NCI-H748 (cell line): Measurements from ENCODE around the gene AEBP2.

Experiments
- DNase-seq: peaks from one replicate; lab custom pipeline; 2025; ENCODE audit not compliant: unreplicated experiment; lab: John Stamatoyannopoulos, UW

AEBP2 gene

DNA sequence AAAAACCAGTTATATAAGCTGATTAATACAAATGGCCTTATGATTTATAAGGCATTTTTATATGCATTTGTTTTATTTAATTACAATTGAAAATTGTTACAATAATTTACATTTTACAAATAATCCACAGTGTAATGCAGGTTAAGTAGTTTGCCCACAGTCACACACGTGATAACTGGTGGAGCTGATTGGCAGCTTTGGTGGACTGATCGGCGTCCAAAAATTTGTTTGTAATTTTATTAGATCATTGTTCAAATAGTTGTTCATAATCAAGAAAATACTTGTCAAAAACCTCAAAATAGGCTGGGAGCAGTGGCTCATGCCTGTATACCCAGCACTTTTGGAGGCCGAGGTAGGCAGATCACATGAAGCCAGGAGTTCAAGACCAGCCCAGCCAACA is 59.7 kb downstream of the AEBP2 start:
- no peak for DNase-seq

DNA sequence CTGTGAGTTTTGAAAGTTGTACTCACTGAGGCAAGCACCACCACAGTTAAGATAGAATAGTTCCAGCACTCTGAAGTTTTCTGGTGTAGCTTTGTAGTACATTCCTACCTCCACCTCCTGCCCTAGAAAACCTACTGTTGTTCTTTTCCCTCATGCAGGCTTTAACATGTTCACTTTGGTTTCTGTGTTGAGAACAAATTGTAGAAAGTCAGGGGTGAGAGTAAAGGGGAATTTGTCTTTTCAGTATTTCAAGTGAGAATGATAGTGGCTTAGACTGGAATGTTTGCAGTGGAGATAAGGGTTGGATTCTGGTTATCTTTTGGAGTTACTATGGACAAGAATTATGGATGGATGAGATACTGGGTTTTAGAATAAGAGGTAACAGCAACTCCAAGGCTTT is 67.2 kb downstream of the AEBP2 start:
- no peak for DNase-seq

DNA sequence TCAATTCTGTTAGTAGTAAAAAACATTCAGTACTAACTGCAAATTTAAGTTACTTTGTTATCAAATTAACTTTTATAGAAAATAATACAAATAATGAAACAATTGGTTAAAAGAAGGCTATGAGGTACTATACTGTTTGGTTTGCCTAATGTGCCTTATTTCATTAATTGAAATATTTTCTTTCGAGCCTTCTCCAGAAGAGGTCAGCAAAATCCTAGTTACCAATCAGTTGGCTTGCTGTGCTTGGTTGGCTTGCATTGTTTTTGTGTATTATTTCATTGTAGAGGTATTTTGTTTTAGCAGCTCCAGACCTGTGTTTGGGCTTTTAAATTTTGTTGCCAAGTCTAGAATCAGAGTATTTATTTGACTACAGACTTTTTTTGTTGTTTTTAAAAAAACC is 68.5 kb downstream of the AEBP2 start:
- no peak for DNase-seq

DNA sequence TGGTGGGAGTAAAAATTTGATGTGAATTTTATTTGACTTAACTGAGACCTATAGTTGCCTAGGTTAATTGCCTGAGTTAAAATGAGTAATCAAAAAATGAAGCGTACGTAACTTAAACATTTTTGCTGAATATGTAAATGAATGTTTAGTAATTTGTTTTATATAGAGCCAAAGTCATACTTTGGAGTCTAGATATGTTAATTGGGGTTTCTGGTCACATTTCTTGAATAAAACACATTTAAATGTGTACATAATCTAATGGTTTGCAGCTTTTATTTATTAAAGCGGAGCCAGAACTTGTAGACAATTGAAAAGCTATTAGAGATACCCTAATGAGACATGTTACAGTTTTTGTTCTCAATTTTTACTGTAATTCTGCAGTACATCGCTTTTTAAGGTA is 71.2 kb downstream of the AEBP2 start:
- DNase-seq = no peak

DNA sequence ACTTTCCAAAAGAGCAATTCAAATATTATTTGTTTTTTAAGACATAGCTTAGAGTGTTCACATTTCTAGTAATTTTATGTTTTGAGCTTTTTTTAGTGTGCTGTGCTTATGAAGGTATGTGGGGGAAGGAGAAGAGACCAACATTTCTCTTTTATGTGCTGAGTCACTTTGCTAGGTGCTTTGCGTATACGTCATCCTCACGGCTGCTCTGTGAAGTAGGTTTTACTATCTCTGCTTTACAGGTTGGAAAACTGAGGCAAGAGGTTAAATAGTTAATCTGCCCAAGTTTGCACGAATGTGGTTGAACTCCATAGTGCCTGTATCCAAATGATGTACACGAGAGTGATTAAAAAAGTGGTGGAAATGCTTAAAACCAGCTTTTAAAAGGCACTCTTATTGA is 75.9 kb downstream of the AEBP2 start:
- DNase-seq = no peak

DNA sequence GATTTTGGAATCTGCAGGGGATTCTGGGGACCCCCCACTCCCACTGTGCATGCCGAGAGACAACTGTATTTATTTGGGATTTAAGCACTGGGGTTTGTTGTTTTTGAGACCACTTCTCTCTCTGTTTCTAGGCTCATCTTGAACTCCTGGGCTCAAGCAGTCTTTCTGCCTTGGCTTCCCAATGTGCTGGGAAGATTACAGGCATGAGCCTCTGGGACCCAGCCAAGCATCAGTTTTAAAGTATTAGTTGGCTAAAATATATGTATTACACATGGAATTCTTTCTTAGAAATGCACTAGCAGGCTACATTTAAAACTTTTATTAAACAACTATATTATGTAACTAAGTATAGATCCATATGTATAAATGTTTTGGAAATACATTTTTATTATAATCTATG is 78.3 kb downstream of the AEBP2 start:
- no peak for DNase-seq

DNA sequence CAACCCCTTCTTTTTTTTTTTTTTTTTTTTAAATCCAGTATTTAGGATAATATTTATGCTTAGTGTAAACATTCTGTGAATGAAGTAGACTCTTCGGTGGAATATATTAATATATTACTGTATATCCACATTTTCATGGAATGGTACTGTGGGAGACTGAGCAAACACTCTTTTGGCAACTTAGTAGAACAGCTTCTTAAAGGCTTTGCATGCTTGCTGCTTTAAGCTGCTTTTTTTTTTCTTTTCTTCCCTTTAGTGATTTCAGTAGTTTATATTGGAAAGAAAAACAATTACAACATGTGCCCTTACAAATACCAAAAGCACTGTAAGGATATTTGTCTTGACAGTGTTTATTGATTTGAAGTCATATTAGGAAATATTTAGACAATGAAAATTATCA is 78.9 kb downstream of the AEBP2 start:
- DNase-seq = no peak

DNA sequence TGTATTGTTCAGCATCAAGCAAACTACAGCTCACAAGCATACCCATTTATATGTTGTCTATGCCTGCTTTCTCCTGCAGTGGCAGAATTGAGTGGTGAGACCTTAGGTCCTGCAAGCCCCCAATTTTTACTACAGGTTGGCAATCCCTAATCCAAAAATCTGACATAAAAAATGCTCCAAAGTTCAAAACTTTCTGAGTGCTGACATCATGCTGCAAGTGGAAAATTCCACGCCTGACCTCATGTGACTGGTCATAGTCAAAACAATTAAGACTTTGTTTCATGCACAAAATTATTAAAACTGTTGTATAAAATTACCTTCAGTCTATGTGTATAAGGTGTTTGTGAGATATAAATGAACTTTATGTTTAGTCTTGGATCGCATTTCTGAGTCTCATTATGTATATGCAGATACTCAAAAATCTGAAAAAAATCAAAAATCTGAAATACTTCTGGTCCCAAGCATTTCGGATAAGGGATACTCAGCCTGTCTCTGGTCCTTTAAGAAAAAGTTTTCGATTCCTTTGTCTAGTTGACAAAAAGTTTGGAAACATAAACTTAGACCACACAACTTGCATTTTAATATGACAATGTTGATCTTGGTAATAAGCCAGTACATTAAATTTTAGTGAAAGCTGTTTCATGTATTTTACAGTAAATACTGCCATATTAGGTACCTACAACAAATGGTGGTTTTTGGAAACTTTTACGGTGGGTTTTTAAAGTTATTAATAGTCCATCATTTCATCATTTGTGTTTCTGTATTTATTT is 81.5 kb downstream of the AEBP2 start:
- DNase-seq = no peak

DNA sequence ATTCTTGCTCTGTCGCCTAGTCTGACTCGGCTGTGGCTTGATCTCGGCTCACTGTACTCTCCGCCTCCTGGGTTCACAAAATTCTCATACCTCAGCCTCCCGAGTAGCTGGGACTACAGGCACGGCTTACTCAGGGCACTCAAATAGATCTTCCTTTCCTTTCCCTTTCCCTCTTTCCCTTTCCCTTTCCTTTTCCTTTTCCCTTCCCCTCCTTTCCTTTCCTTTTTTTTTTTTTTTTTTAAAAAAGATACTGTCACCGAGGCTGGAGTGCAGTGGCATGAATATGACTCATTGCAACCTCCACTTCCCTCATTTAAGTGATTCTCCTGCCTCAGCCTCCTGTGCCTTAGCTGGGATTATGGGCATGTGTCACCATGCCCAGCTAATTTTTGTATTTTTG is 86.0 kb downstream of the AEBP2 start:
- no peak for DNase-seq

DNA sequence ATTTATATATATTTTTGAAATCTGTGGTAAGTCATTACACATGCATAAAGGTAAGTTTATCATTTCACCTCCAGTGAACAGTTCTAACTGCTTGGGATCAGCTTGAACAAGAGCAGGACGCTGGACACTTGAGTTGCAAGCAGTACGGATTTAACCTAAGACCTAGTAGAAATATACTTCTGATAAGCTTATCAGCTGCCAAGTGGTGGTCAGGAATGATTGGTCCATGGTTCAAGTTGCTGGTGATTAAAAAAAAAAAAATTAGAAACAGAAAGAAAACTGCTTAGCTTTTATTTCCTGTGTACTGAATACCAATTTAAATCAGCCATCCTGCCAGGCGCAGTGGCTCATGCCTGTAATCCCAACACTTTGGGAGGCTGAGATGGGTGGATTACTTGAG is 88.6 kb downstream of the AEBP2 start:
- DNase-seq = no peak

DNA sequence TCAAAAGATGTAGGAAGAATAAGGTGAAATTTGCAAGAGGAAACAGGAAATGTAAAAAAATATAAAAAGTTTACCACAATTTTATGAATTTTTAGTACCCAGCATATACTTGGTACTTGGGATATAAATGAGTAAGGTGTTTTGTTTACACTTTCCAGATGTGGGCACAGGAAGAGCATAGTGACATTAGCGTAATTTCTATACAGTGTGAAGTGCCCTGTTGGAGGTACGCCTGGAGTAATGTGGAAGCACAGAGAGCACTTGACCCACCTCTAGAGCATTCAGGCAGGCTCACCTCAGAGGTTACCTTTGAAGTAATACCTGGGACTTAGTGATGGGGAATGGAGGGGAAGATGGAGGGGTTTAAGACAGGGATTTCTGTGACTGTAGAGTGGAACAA is 89.5 kb downstream of the AEBP2 start:
- DNase-seq = no peak

DNA sequence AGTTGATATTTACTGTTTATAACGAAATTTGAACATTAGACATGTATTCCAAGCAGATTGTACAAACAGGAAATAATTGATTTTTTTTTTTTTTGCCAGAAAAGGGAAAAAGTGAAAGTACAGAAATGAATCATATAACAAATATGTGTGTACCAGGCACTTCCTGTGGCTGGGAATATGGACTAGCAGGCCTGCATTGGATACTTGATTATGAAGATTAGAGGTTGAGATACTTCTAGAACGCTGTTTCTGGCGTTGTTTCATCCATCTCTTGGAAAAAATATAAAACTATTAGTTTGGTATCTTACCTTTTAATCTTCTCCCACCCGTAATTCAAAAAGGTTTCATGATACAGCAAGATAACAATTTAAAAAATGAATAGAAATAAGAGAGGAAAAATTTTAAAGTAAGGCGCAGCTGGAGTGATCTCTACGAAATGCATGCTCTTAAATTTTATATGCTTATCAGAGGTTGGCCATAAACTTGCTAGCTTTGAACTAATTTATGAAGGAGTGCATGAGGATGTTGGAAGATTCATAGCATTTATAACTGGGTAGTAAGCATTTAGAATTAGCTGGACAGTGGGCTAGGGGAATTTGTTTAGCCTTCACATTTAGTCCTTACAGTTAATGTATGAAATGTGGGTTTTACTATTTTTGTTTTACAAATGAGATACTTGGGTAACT is 90.8 kb downstream of the AEBP2 start:
- DNase-seq = no peak

DNA sequence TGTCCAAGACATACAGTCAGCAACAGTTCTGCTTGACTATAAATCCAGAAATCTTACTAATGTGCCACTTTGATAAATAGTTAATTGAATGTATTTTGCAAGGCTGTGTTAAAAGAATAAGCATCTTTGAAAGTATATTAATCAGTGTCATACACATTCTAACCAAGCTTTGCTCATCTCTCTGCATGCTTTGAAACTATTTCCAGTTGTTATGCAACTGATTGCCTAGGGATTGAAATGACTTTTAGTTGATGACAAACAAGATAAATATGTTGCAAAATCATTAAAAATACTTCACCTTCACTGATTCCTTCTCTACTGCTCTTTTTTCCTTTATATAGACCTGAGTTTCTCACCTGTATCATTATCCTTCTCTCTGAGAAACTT is 91.3 kb downstream of the AEBP2 start:
- DNase-seq = no peak

DNA sequence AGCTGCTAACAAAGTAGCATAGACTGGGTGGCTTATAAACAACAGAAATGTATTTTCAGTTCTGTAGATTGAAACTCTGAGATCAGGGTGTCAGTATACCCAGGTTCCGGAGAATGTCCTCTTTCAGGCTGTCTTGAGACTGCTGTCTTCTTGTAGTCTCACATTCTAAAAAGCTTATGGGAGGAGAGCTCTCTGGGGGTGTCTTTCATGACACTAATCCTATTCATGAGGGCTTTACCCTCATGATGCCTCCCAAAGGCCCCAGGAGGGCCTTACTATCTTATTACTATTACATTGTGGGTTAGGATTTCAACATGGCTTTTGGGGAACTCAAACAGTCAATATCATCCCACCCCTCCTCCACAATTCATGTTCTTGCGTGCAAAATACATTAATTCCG is 94.3 kb downstream of the AEBP2 start:
- DNase-seq = no peak

DNA sequence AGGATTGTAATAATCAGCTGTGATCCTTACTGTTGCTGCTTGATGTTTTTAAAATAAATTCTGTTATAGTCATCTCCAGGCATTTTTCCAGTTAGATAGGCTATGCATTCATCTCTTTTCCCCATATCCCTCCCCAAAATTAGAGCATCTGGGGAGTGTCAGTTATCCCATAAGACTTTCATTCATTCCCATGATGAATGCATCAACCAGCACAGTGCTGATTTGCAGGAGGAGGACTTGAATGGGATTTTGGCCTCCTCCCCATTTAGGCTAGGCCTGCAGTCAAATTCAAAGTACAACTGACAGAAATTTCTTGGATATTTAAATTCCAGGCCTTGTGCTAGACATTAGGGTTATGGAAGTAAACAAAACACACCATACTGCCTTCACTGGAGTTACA is 99.8 kb downstream of the AEBP2 start:
- no peak for DNase-seq

DNA sequence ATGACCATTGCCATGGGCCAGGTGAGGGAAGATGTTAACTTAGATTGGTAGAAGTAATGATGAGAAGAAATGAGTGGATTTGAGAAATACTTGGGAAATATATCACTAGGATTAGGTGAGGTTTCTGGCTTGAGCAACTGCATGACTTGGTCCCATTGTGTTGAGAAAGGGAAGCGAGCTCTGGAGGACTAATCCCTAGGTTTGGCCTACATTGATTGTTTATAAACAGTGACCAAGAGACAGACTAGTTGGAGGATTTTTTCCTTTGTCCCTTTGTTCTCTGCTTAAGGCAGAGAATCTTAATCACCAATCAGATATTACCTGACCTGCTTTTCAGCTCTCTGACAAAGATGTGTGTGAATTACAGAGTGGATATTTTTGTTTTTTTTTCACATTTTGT is 100.5 kb downstream of the AEBP2 start:
- DNase-seq = no peak

DNA sequence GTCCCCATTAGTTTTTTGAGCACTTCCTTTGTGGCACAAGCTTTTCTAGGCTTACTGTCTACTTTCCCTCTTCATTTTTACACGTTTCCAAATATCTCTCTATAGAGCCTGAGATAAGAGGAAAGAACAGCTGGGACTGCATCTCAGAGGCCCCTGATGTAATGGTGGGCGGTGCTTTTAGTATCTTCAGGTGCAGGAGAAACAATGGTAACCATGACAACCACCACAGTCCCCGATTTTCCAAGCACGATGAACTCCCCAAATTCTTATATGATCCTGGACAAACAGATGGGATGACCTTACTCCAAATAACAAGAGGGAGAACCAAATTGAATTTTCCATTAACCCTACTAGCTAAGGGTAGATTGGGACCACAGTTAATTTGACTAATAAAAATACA is 103.3 kb downstream of the AEBP2 start:
- peak; percentile 4 for DNase-seq

DNA sequence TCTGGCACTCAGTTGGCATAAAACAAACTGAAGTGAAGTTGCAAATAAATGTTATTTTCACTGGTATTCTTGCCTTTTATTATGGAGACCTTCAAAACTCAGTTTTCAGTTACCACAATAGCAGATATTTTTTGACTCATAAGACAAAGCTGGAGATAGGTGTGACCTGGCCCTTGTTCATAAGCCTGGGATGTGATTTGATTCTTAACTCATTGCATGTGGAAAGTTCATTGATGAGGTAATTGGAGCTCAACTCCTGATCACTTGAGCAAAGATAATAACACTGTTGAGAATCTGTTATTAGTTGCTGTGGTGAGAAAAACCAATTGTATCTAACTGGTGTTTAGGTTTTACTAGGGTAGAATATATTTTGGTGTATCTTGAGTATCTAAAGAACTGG is 105.1 kb downstream of the AEBP2 start:
- DNase-seq = no peak

DNA sequence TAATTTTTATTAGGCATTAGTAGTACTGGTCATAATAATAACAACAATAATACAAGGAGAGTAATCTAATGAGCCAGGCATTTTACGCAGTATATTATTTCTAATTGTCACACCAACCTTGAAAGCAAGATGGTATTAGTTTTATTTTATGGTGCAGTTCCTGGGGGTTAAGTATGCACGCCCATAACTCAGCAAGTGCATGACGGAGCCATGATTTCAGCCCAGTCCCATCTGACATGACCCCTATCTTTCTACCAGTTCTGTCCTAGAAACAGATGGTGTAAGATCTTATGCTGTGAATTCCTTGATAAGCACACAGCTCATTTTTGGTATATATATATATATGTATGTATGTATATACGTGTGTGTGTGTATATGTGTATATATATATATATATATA is 106.0 kb downstream of the AEBP2 start:
- no peak for DNase-seq

DNA sequence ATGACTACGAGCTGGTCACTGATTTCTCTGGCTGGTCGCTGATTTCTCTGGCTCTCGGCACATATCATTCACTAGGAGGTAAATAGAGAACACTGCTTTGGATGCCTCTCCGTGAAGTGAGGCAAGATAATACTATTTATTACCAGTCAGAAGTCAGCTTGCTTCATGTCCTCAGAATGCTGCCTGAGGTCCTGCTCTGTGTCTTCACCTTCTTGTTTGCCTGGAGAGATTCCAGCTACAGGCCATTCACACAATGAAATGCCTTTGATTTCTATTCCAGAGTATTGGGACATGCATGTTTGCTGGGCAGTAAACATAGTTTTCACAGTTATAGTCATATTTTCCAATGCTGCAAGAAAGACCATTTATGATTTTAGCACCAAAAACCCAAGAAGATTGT is 106.7 kb downstream of the AEBP2 start:
- no peak for DNase-seq

DNA sequence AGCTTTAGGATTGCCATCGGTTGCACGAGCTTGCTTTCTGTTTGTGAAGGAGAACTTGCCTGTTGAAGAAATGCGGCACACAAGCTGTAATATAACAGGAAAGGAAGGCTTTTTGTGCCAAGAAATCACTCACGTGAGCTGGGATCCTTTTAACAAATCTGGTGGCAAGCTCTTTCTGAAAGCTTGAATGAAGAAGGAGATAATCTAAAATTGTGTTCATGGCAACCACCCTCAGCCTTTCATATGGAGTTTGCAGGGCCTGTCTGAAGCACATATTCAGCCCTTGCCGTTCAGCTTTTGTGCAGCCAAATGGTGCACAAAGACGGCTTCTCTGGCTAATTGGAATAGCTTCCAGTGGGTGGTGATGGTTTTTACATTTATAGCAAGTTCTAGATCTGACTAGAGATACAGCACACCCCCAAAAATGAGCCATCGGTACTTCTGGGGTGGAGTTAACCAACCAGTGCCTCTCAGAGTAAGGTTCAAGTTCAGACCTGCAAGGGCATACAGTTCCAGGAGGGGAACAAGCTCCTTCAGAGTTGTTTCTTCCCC is 107.4 kb downstream of the AEBP2 start:
- no peak for DNase-seq

DNA sequence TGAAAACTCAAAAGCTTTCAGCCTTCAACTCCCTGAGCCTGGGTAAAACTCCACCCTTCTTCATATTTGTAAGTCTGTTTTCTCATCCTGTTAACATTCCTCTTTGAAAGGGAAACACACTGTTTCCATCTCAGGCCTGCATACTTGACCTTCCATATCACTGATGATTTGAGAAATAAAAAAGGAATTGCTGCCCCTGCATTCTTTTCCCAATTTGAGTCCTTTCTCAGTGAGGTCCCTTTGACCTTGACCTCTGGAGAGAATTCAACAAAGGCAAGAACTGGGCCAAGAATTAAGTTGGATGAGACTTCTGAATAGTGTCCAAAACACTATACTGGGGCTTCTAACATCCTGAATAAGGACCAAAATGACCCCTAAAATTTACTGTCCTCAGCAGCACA is 108.0 kb downstream of the AEBP2 start:
- no peak for DNase-seq

DNA sequence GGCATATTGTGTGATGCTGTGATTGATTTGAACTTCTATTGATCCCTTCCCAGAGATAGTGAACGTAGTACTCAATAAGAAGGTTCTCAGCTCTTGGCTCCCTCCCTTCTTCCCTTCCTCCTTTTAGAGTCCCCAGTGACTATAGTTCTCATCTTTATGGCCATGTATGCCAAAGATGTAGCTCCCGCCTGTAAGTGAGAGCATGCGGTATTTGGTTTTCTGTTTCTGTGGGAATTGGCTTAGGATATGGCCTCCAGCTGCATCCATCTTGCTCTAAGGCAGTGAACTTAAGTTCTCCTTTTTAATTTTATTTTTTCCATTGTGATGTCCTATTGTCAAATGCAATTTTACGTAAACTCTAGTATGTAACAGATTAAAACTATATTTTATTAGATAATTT is 109.5 kb downstream of the AEBP2 start:
- no peak for DNase-seq
